Measurements from ENCODE around the gene TSPAN9. TPM values are rescaled to one million over a fixed set of nuclear protein-coding genes. Genes with fewer than 3 reads are reported as not detected.

The TSPAN9 gene
- total RNA-seq, 1 donor from 2014 or later = 299 TPM

DNA sequence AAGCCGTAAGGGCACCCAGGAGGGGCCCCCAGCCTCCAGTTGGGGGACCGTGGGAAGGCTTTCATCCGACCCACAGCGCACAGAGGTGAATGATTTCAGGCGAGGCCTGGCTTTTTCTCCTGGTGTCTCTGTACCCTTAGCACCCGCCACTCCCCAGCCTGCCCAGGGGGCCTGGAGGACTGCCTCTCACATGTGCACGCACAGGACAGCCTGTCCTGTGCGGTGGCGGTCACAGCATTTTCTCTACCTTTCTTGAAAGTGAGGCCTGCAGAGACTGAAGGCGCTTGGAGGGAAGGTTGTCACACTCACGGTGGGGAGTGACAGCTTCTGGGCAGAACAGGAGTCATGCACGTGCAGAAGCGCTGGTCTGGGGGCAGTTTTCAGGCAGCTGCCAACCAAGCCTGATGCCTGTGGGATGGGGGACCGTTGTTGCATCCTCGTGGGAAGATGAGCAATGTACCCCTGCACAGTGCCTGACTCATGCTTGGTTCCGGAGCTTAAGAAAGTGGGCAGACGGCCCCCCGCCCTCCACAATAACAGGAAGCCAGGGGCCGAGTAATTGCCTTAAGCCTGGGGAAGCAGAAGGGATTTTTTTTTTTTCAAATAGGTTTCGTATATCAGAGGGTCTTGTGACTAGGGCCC lies 148.1 kb downstream of the TSPAN9 start:
- intact Hi-C loops (cut with DNase I) = no loop called here
- DNase-seq (ENCODE audit: low spot score) = no peak

- intact Hi-C loops (cut with DNase I) = no loop called here
- no peak for DNase-seq (ENCODE audit: low spot score)
Measured at GRCh38 chr12:3225796-3226180, 148.6 kb downstream of the TSPAN9 start.

DNA sequence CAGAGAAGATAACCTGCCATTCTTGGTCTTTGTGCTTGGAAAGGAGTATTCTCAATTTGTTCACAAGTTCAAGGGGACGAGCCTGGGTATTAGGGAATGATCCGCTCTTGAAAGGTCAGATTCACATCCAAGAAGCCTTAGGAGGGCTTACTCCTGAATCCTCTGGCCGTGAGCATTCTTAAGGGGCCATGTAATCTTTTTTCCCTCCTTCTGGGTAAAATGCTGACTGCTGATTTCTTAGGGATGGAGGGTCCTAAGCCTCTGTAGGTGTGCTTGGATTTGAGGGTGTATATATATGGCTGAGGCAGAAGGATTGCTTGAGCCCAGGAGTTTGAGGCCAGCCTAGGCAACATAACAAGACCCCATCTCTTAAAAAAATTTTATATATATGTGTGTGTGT lies 149.1 kb downstream of the TSPAN9 start:
- intact Hi-C loops (cut with DNase I) = no loop called here
- DNase-seq (ENCODE audit: low spot score) = no peak

GRCh38 chr12:3227076-3227975 lies 150.1 kb downstream of the TSPAN9 start:
- no peak for DNase-seq (ENCODE audit: low spot score)
- intact Hi-C loops (cut with DNase I) = no loop called here

DNA sequence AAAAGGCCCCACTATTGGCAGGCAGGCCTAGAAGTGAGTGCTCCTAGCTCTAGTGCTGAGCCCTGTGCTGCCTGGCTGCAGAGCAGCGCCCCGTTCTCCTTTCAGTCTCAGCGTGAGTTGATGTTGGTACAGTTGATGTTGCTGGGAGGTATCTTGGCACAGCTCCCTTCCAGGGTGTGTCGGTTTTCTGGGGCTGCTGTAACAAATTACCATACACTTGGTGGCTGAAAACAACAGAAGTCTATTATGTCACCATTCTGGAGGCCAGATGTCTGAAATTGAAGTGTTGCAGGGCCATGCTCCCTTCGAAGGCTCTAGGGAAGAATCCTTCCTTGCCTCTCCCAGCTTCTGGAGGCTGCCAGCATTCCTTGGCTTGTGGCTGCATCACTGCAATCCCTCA lies 151.4 kb downstream of the TSPAN9 start:
- no peak for DNase-seq (ENCODE audit: low spot score)
- intact Hi-C loops (cut with DNase I) = no loop called here

GRCh38 chr12:3229577-3229976 lies 152.4 kb downstream of the TSPAN9 start:
- intact Hi-C loops (cut with DNase I) = no loop called here
- no peak for DNase-seq (ENCODE audit: low spot score)

DNA sequence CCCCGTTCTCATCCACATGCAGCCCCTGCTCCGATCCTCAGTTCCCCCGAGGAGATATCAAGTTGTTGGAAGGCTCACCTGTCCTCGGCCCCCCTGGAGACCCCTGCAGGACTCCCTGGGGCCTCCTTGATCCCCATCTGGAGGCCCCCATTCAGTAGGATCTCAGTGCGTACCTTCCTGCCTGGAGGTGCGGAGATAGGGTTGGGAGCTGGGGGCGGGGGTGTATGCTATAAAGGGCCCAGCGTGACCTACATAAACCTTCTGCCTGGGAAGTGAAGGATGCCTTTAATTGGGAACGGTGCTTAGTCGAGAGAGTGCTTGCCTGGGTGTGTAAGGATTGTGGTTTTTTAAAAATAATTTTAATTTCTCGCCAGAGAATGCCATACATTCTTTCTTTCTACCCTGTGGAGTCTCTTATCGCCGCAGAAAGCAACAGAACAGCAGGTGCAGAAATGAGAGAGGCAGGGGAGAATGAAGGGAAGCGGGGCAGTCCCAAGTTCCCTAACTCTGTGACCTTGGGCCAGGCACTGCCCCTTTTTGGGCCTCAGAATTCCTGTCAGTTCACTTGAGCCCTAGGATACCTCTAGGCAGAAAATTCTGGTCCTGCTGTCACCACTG lies 153.7 kb downstream of the TSPAN9 start:
- no peak for DNase-seq (ENCODE audit: low spot score)
- intact Hi-C loops (cut with DNase I) = no loop called here

GRCh38 chr12:3231399-3231876 lies 154.3 kb downstream of the TSPAN9 start:
- DNase-seq (ENCODE audit: low spot score) = no peak
- intact Hi-C loops (cut with DNase I) = no loop called here

- intact Hi-C loops (cut with DNase I) = no loop called here
- DNase-seq (ENCODE audit: low spot score) = no peak
Measured at GRCh38 chr12:3233797-3234196, 156.6 kb downstream of the TSPAN9 start.

GRCh38 chr12:3236345-3237187 lies 159.4 kb downstream of the TSPAN9 start:
- intact Hi-C loops (cut with DNase I) = no loop called here
- no peak for DNase-seq (ENCODE audit: low spot score)

- no peak for DNase-seq (ENCODE audit: low spot score)
- intact Hi-C loops (cut with DNase I) = no loop called here
Measured at GRCh38 chr12:3238196-3238595, 161.0 kb downstream of the TSPAN9 start.

DNA sequence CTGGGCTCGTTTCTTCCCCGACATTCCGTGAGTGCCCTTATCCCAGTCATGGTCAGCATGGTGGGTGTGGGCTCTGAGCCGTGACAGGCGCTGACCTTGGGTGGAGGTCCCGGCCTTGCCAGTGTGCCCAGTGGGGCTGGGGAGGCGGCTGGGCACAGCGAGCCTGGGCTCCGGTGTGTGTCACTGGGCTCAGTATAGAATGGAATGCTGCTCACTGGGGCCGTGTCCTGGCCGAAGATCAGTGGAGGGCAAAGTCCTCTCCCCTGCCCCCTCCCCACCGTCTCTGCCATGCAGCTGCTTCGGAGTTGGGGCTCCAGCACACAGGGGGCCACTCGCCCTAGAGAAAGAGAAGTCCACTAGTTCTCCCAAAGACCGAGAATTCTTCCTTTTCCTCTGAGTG lies 164.4 kb downstream of the TSPAN9 start:
- intact Hi-C loops (cut with DNase I) = loop anchor here (5.0 kb wide), 1 partner anchor 34 kb away; no protein-coding TSS in a partner anchor
- no peak for DNase-seq (ENCODE audit: low spot score)

DNA sequence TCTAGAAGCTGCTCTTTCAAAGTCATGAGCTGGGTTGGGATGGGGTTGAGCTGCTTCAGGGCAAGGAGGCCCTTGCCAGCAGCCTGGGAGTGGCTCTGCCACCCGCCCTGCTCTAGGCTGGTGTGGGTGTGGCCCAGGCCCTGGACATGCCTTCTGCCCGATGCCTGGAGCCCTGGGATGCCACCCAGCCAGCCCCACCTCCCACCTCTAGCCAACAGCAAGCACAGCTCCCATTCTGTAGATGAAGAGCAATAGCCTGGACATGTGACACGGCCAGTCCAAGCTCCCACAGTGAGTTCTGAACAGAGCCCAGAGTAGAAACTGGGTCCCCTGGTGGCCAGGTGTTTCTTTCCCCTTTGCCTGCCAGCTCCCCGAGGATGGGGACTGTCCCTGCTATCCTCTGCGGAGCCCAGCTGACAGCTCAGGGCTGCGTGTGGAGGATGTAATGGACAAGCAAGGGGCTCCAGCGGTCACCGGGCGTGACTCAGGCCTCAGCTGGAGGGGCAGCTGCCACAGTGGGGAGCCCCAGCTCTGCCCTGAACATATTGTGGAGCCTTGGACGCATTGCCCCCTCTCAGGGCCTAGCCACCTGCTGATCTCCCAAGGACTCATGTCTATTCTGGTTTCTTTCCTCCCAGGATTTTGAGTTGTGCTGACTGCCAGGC lies 165.2 kb downstream of the TSPAN9 start:
- intact Hi-C loops (cut with DNase I) = loop anchor here (5.0 kb wide), 1 partner anchor 35 kb away; no protein-coding TSS in a partner anchor

DNA sequence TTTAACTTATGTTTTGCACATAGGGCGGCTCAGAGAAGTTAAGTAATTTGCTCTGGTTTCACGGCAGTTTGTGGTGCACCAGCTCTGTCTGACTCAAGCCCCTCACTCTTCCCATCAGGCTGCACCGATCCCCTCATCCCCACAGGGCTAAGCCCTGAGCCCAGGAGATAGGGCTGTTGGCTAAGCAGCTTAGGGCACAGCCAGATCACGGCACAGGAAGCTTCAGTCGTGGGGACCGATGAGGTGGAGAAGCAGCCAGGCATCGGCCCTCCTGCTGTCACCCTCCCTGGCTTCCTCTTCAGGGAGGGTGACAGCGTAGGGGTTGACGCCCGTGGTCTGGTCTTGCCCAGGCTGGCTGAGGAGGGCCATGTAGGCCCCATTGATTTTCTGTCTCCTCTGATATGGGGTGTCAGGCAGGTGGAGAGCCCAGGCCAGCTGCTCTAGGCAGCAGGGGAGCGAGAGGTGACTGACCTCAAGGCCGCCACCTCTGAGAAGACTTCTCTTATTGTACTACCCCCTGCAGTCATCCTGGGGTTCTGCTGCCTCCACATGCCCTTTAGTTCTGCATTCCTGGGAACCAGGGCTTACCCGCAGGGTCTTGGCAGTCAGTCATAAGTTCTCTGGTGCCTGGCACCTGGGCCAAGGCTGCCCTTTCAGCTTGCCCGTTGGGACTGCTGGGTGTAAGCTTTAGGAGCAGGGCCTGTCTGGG lies 166.4 kb downstream of the TSPAN9 start:
- intact Hi-C loops (cut with DNase I) = loop anchor here (5.0 kb wide), 1 partner anchor 36 kb away; no protein-coding TSS in a partner anchor
- DNase-seq (ENCODE audit: low spot score) = no peak

More for the DNA sequence above, 165.2 kb downstream of the TSPAN9 start:
- peak; percentile 90 for DNase-seq (ENCODE audit: low spot score)

DNA sequence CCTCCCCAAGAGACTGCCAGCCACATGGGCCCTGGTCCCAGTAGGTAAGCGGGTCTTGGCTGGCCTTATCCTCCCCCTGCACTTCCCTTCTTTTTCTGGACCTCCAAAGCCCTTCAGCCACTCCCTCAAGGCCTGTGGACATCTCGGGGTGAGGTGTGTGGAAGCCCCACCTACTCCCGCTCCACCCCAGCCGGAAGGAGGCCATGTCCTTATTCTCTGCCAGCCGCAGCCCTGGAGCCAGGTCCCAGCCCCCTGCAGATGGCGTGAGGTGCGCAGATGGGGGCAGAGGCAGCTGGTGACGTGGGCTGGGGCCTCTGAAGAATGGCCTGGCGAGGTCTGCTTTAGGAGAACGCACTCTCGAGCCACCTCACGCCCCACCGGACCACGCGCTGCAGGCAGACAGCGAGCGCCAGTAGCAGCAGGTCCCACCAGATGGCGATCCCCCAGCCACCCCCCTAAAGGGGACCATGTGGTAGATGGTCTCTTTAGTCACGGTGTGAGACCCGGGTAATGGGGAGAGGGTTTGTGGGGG lies 167.1 kb downstream of the TSPAN9 start:
- no peak for DNase-seq (ENCODE audit: low spot score)
- intact Hi-C loops (cut with DNase I) = loop anchor here (5.0 kb wide), 1 partner anchor 37 kb away; no protein-coding TSS in a partner anchor

- DNase-seq (ENCODE audit: low spot score) = no peak
- intact Hi-C loops (cut with DNase I) = no loop called here
Measured at GRCh38 chr12:3246253-3246652, 169.1 kb downstream of the TSPAN9 start.

DNA sequence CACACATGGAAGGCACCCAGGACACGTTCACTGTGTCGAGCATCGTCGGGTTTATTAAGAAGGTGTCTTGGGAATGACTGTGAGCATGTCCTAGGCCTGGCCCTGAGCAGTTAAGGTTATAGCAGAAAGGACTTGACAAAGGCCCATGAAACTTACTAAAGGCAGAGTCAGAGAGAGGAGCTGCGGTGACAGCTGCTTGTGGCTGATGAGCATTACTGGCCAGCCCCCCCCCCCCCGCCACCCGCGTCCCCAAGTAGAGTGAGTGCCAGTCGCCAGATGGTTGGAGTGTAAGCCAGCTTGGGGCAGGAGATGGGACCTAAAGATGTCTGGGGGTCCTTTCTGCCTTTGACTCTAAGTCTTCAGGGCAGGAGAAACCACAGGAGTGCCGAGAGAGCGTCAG lies 169.9 kb downstream of the TSPAN9 start:
- intact Hi-C loops (cut with DNase I) = no loop called here
- no peak for DNase-seq (ENCODE audit: low spot score)

DNA sequence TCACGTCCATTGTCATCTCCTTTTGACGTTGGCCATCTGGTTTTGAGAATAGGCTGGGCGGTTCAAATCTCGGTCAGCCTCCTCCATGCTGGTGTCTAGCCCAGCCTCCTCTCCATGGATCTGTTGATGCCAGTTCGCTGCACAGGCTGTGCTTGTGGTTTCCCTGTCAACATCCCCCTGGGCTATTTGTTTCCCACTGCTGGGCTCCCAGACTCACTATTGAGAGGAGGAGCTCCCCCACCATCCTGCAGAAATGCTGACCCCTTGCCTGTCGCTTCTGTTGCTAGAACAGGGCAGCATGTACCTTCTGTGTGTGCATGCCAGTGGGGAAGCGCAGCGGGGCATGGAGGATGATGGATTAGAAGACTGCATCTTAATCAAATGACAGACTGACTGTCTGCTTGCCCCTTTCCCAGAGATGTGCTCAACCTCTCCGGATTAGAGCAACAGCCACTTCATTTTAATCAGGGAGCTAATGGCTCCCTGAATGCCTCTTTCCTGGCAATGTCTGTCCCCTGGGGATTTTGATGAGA lies 170.5 kb downstream of the TSPAN9 start:
- no peak for DNase-seq (ENCODE audit: low spot score)
- intact Hi-C loops (cut with DNase I) = no loop called here
